Loucy (cell line): Measurements from ENCODE around the gene SLC16A9.

ENCODE experiments used
- H2AFZ ChIP-seq: fragments of 200-600 bp; sonication (generic); 2 replicates; pipeline ENCODE4 v1.6.0; 2016; ENCODE audit warnings: antibody characterized with exemption, mild to moderate bottlenecking, low read length, moderate library complexity
- H3F3A ChIP-seq: fragments of 200-600 bp; 2 replicates; pipeline ENCODE4 v1.6.0; 2016; ENCODE audit warnings: antibody characterized with exemption, low read depth, mild to moderate bottlenecking
- H3K27me3 ChIP-seq: fragments of 200-600 bp; sonication (generic); 2 replicates; pipeline ENCODE4 v1.6.1; 2014; ENCODE audit warnings: low read length, mild to moderate bottlenecking; ENCODE audit not compliant: insufficient read depth, poor library complexity, severe bottlenecking
- H3K36me3 ChIP-seq: fragments of 200-600 bp; sonication (generic); 2 replicates; pipeline ENCODE4 v1.6.1; 2016; ENCODE audit warnings: low read length; ENCODE audit not compliant: insufficient read depth
- H3K4me1 ChIP-seq: fragments of 200-600 bp; sonication (generic); 2 replicates; pipeline ENCODE4 v1.5.1; 2014; ENCODE audit warnings: low read length, mild to moderate bottlenecking; ENCODE audit not compliant: insufficient read depth, poor library complexity, severe bottlenecking
- H3K4me2 ChIP-seq: fragments of 200-600 bp; sonication (generic); 2 replicates; pipeline ENCODE4 v1.6.0; 2014; ENCODE audit warnings: antibody characterized with exemption, low read length, low read depth, mild to moderate bottlenecking; ENCODE audit not compliant: poor library complexity, severe bottlenecking
- H3K4me3 ChIP-seq: fragments of 200-600 bp; sonication (generic); 2 replicates; pipeline ENCODE4 v1.5.1; 2014; ENCODE audit warnings: low read length, mild to moderate bottlenecking, mixed read lengths; ENCODE audit not compliant: poor library complexity, severe bottlenecking
- H3K79me2 ChIP-seq: fragments of 200-600 bp; sonication (generic); 2 replicates; pipeline ENCODE4 v1.6.1; 2014; ENCODE audit warnings: low read length; ENCODE audit not compliant: insufficient read depth
- H3K9ac ChIP-seq: fragments of 200-600 bp; sonication (generic); 2 replicates; pipeline ENCODE4 v1.6.0; 2014; ENCODE audit warnings: mild to moderate bottlenecking, low read depth, low read length, moderate library complexity; ENCODE audit not compliant: poor library complexity, severe bottlenecking
- H3K9me2 ChIP-seq: fragments of 200-600 bp; sonication (generic); replicated peaks from 2 replicates; pipeline ENCODE4 v1.6.1; 2016; ENCODE audit warnings: low read depth, low read length, mixed read lengths
- H3K9me3 ChIP-seq: fragments of 200-600 bp; sonication (generic); 2 replicates; pipeline ENCODE4 v1.6.1; 2014; ENCODE audit warnings: mild to moderate bottlenecking, antibody characterized with exemption, low read length, low read depth; ENCODE audit not compliant: insufficient read depth
- H4K20me1 ChIP-seq: fragments of 200-600 bp; sonication (generic); 2 replicates; pipeline ENCODE4 v1.6.0; 2014; ENCODE audit warnings: antibody characterized with exemption, low read length, mild to moderate bottlenecking; ENCODE audit not compliant: insufficient read depth, poor library complexity, severe bottlenecking
- EZH2phosphoT487 ChIP-seq: fragments of 200-600 bp; IDR thresholded peaks from 2 replicates; pipeline ENCODE4 v1.6.1; 2018; ENCODE audit warnings: antibody characterized with exemption, mild to moderate bottlenecking, moderate library complexity, borderline replicate concordance
- TF ChIP-seq, protein P1 (sequence below): fragments of 200-600 bp; sonication (generic); conservative IDR thresholded peaks from 2 replicates; pipeline ENCODE4 v1.5.1; 2014; ENCODE audit warnings: mild to moderate bottlenecking, antibody characterized with exemption, low read length

SLC16A9 gene

GRCh38 chr10:59678884-59679301 is 30.8 kb downstream of the SLC16A9 start:
- Histone ChIP-seq H4K20me1 (no peaks in the 10 kb centered on the region), H3K9me2 (no peaks in the 10 kb centered on the region), H3K4me1 (peaks cover 8% of the 10 kb centered on the region), H3K9me3 (no peaks in the 10 kb centered on the region), H3F3A (no peaks in the 10 kb centered on the region), H3K79me2 (no peaks in the 10 kb centered on the region), H2AFZ (peak overlapping the region; percentile 48; the same call in 1 of the 2 replicates), H3K4me2 (no peak overlapping the region), H3K4me3 (no peak overlapping the region), H3K36me3 (no peaks in the 10 kb centered on the region), H3K27me3 (no peaks in the 10 kb centered on the region), H3K9ac (no peak overlapping the region)
- no peak for TF ChIP-seq EZH2phosphoT487
- TF ChIP-seq, protein P1, sequence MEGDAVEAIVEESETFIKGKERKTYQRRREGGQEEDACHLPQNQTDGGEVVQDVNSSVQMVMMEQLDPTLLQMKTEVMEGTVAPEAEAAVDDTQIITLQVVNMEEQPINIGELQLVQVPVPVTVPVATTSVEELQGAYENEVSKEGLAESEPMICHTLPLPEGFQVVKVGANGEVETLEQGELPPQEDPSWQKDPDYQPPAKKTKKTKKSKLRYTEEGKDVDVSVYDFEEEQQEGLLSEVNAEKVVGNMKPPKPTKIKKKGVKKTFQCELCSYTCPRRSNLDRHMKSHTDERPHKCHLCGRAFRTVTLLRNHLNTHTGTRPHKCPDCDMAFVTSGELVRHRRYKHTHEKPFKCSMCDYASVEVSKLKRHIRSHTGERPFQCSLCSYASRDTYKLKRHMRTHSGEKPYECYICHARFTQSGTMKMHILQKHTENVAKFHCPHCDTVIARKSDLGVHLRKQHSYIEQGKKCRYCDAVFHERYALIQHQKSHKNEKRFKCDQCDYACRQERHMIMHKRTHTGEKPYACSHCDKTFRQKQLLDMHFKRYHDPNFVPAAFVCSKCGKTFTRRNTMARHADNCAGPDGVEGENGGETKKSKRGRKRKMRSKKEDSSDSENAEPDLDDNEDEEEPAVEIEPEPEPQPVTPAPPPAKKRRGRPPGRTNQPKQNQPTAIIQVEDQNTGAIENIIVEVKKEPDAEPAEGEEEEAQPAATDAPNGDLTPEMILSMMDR, result no peak

- Histone ChIP-seq H3F3A (no peaks in the 10 kb centered on the region), H3K4me2 (no peak overlapping the region), H3K4me1 (no peaks in the 10 kb centered on the region), H3K27me3 (no peaks in the 10 kb centered on the region), H3K79me2 (no peaks in the 10 kb centered on the region), H3K9me2 (no peaks in the 10 kb centered on the region), H2AFZ (no peak overlapping the region), H4K20me1 (no peaks in the 10 kb centered on the region), H3K4me3 (no peak overlapping the region), H3K9me3 (no peaks in the 10 kb centered on the region), H3K36me3 (no peaks in the 10 kb centered on the region), H3K9ac (no peak overlapping the region)
- no peak for TF ChIP-seq EZH2phosphoT487
- TF ChIP-seq, protein P1, result no peak
Measured at GRCh38 chr10:59677253-59677831, 32.3 kb downstream of the SLC16A9 start.

- Histone ChIP-seq H3K4me1 (no peaks in the 10 kb centered on the region), H3K36me3 (no peaks in the 10 kb centered on the region), H4K20me1 (no peaks in the 10 kb centered on the region)
Measured at GRCh38 chr10:59675812-59676211, 33.8 kb downstream of the SLC16A9 start.

More at GRCh38 chr10:59675812-59676211, 33.8 kb downstream of the SLC16A9 start:
- Histone ChIP-seq H3F3A (no peaks in the 10 kb centered on the region), H3K27me3 (no peaks in the 10 kb centered on the region), H3K4me2 (no peak overlapping the region), H3K9me2 (no peaks in the 10 kb centered on the region), H3K79me2 (no peaks in the 10 kb centered on the region), H3K9ac (no peak overlapping the region), H3K9me3 (no peaks in the 10 kb centered on the region), H3K4me3 (no peak overlapping the region), H2AFZ (no peak overlapping the region)
- TF ChIP-seq, protein P1, result peak; percentile 37
- TF ChIP-seq EZH2phosphoT487, result no peak
